HEK293T (cell line): Measurements from ENCODE around the gene TIMM10.

Experiments used
- BHLHE40 ChIP-seq: fragments of 450-650 bp; IDR thresholded peaks from 2 replicates; pipeline ENCODE4 v1.6.1; 2016; ENCODE audit warnings: mild to moderate bottlenecking, moderate library complexity, borderline replicate concordance
- ELF4 ChIP-seq: fragments of 450-650 bp; IDR thresholded peaks from 2 replicates; pipeline ENCODE4 v1.6.1; 2017; ENCODE audit warnings: antibody characterized with exemption
- FOXA1 ChIP-seq: fragments of 450-650 bp; IDR thresholded peaks from 2 replicates; pipeline ENCODE4 v1.6.1; 2016; ENCODE audit warnings: mild to moderate bottlenecking
- FOXK2 ChIP-seq: fragments of 450-650 bp; IDR thresholded peaks from 2 replicates; pipeline ENCODE4 v1.6.1; 2016; ENCODE audit warnings: mild to moderate bottlenecking
- HDGF ChIP-seq: fragments of 450-650 bp; IDR thresholded peaks from 2 replicates; pipeline ENCODE4 v1.6.1; 2017; ENCODE audit warnings: antibody characterized with exemption, borderline replicate concordance
- LEF1 ChIP-seq: fragments of 450-650 bp; IDR thresholded peaks from 2 replicates; pipeline ENCODE4 v1.6.1; 2017; ENCODE audit warnings: mild to moderate bottlenecking, borderline replicate concordance
- PKNOX1 ChIP-seq: fragments of 450-650 bp; IDR thresholded peaks from 2 replicates; pipeline ENCODE4 v1.6.1; 2016
- SP1 ChIP-seq: fragments of 450-650 bp; IDR thresholded peaks from 2 replicates; pipeline ENCODE4 v1.6.1; 2017
- SUZ12 ChIP-seq: fragments of 450-650 bp; IDR thresholded peaks from 2 replicates; pipeline ENCODE4 v1.6.1; 2016; ENCODE audit warnings: mild to moderate bottlenecking
- TARDBP ChIP-seq: fragments of 450-650 bp; IDR thresholded peaks from 2 replicates; pipeline ENCODE4 v1.6.1; 2016

GRCh38 chr11:57481315-57481714, 49.2 kb downstream of the TIMM10 start:
- no peak for TF ChIP-seq FOXK2
- TF ChIP-seq SUZ12 = no peak
- no peak for TF ChIP-seq BHLHE40
- no peak for TF ChIP-seq LEF1
- TF ChIP-seq PKNOX1 = no peak
- TF ChIP-seq HDGF = no peak
- TF ChIP-seq FOXA1 = no peak
- TF ChIP-seq SP1 = no peak
- TF ChIP-seq ELF4 = no peak
- no peak for TF ChIP-seq TARDBP
